GM20000 (cell line): ENCODE measurements around the gene TOR2A.

ENCODE experiments used
- DNase-seq: peaks from one replicate; pipeline ENCODE4 v3.0.0; 2012; ENCODE audit warnings: low spot score
- CTCF ChIP-seq: IDR thresholded peaks from 2 replicates; pipeline ENCODE4 v1.5.1; 2012; ENCODE audit warnings: mild to moderate bottlenecking, control low read depth; ENCODE audit errors: extremely low read depth, missing control alignments

TOR2A gene

GRCh38 chr9:127715470-127716337, 19.4 kb downstream of the TOR2A start, which contains the start of the genes PTRH1 and TTC16:
Gene PTRH1, minus strand, starts transcription at chr9:127715663. Its CDS starts 24 bp downstream, at chr9:127715639.
Gene TTC16, plus strand, starts transcription at chr9:127716079. Its CDS starts 67 bp downstream, at chr9:127716146.
- no peak for TF ChIP-seq CTCF
- peak; percentile 99 for DNase-seq

- peak; percentile 58 for DNase-seq
These were observed 20.1 kb downstream of the TOR2A start for GRCh38 chr9:127714951-127715469.

GRCh38 chr9:127714020-127714750, 20.9 kb downstream of the TOR2A start:
- TF ChIP-seq CTCF, result no peak
- no peak for DNase-seq

More at GRCh38 chr9:127714951-127715469, 20.1 kb downstream of the TOR2A start:
- no peak for TF ChIP-seq CTCF

- TF ChIP-seq CTCF, result no peak
These were observed 22.2 kb downstream of the TOR2A start for GRCh38 chr9:127712867-127713266.

DNA sequence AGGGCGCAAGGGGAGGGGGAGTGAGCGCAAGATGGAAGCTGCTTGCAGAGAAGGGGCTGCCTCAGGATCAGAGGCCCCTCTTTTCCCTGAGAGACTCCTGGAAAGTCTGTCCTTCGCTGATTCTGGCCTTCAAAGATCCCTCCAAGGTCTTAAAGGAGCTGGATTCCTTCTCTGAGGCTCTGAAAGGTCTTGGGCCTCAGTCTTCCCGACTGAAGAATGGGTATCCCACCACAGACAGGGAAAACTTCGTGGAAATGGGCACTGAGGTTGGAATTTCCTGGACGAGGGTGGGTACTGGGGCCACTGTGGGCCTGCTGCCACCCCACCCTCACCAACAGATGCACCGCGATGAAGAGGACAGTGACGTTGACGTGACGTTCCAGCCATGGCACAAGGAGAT, 22.7 kb downstream of the TOR2A start:
- DNase-seq, result no peak
- TF ChIP-seq CTCF, result no peak

More at GRCh38 chr9:127712867-127713266, 22.2 kb downstream of the TOR2A start:
- no peak for DNase-seq

GRCh38 chr9:127711831-127712274, 23.2 kb downstream of the TOR2A start:
- DNase-seq, result no peak
- no peak for TF ChIP-seq CTCF
